HEK293T (cell line): ENCODE measurements around the gene SYCP2L.

Experiments
- FOXA1 ChIP-seq: fragments of 450-650 bp; IDR thresholded peaks from 2 replicates; pipeline ENCODE4 v1.6.1; 2016; ENCODE audit warnings: mild to moderate bottlenecking
- FOXM1 ChIP-seq: fragments of 450-650 bp; IDR thresholded peaks from 2 replicates; pipeline ENCODE4 v1.6.1; 2017; ENCODE audit warnings: mild to moderate bottlenecking, borderline replicate concordance

GRCh38 chr6:10861086-10861485 is 25.8 kb upstream of the SYCP2L start:
- TF ChIP-seq FOXA1: no peak
- TF ChIP-seq FOXM1: no peak
